Measurements from ENCODE around the gene RAB14. TPM values are rescaled to one million over a fixed set of nuclear protein-coding genes. Genes with fewer than 3 reads are reported as not detected.
A peak's percentile ranks its signal among the peaks of the same experiment; 100 is the strongest.

The RAB14 gene
- total RNA-seq, 1 experiment from 2014 or later: 36.0 TPM

- Mint-ChIP-seq H3K27me3 (ENCODE audit: low read depth) (no peaks in the 10 kb centered on the region), H3K27ac (no peak overlapping the region), H3K36me3 (peaks cover 10% of the 10 kb centered on the region), H3K9me3 (no peaks in the 10 kb centered on the region), H3K4me1 (no peaks in the 10 kb centered on the region), H3K4me3 (no peak overlapping the region)
- ATAC-seq: no peak
- CTCF ChIA-PET: interaction anchor here (0.8 to 1.2 kb wide), 3 partner anchors 12 to 116 kb away, joined by 3 to 4 read pairs (median 3); no protein-coding TSS in a partner anchor
- TF ChIP-seq E2F5 (CRISPR knock-in tag; IDR thresholded peaks at IDR 0.05) (no peak), PRRX2 (CRISPR knock-in tag; IDR thresholded peaks at IDR 0.05) (no peak), NR2C2 (CRISPR knock-in tag; IDR thresholded peaks at IDR 0.05) (no peak), GRHL2 (CRISPR knock-in tag; IDR thresholded peaks at IDR 0.05; ENCODE audit: insufficient replicate concordance, severe bottlenecking) (no peak), EMX1 (CRISPR knock-in tag; IDR thresholded peaks at IDR 0.05) (no peak), ATF1 (CRISPR knock-in tag; IDR thresholded peaks at IDR 0.05) (no peak), MAX (CRISPR knock-in tag; IDR thresholded peaks at IDR 0.05) (no peak), KAT7 (CRISPR knock-in tag; IDR thresholded peaks at IDR 0.05; ENCODE audit: borderline replicate concordance) (no peak), FOXP1 (CRISPR knock-in tag; IDR thresholded peaks at IDR 0.05; ENCODE audit: borderline replicate concordance) (no peak), HMGA2 (CRISPR knock-in tag; IDR thresholded peaks at IDR 0.05) (no peak)
- TF ChIP-seq, protein P1, sequence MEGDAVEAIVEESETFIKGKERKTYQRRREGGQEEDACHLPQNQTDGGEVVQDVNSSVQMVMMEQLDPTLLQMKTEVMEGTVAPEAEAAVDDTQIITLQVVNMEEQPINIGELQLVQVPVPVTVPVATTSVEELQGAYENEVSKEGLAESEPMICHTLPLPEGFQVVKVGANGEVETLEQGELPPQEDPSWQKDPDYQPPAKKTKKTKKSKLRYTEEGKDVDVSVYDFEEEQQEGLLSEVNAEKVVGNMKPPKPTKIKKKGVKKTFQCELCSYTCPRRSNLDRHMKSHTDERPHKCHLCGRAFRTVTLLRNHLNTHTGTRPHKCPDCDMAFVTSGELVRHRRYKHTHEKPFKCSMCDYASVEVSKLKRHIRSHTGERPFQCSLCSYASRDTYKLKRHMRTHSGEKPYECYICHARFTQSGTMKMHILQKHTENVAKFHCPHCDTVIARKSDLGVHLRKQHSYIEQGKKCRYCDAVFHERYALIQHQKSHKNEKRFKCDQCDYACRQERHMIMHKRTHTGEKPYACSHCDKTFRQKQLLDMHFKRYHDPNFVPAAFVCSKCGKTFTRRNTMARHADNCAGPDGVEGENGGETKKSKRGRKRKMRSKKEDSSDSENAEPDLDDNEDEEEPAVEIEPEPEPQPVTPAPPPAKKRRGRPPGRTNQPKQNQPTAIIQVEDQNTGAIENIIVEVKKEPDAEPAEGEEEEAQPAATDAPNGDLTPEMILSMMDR (IDR thresholded peaks at IDR 0.05): no peak
- DNase-seq (ENCODE audit: low spot score): no peak
- POLR2A ChIA-PET: no interaction called here
Measured at GRCh38 chr9:121171236-121171635, 30.4 kb downstream of the RAB14 start.

- H3K36me3 Mint-ChIP-seq: peaks cover 10% of the 10 kb centered on the region
- peak; percentile 50 for ATAC-seq
- no peaks in the 10 kb centered on the region for H3K9me3 Mint-ChIP-seq
- POLR2A ChIA-PET: interaction anchor here (1.0 kb wide), 1 partner anchor 23 kb away, joined by 3 read pairs; no protein-coding TSS in a partner anchor
- H3K27ac Mint-ChIP-seq: no peak overlapping the region
- CTCF ChIA-PET: interaction anchor here (0.5 to 1.4 kb wide), 10 partner anchors 11 to 544 kb away, joined by 3 to 5 read pairs (median 4); no protein-coding TSS in a partner anchor
- no peak overlapping the region for H3K4me3 Mint-ChIP-seq
- DNase-seq (ENCODE audit: low spot score): no peak
- H3K4me1 Mint-ChIP-seq: peaks cover 4% of the 10 kb centered on the region; the same call in 1 of the 2 replicates
- no peaks in the 10 kb centered on the region for H3K27me3 Mint-ChIP-seq (ENCODE audit: low read depth)
- TF ChIP-seq, protein P2, sequence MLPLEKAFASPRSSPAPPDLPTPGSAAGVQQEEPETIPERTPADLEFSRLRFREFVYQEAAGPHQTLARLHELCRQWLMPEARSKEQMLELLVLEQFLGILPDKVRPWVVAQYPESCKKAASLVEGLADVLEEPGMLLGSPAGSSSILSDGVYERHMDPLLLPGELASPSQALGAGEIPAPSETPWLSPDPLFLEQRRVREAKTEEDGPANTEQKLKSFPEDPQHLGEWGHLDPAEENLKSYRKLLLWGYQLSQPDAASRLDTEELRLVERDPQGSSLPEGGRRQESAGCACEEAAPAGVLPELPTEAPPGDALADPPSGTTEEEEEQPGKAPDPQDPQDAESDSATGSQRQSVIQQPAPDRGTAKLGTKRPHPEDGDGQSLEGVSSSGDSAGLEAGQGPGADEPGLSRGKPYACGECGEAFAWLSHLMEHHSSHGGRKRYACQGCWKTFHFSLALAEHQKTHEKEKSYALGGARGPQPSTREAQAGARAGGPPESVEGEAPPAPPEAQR (CRISPR knock-in tag; IDR thresholded peaks at IDR 0.05): no peak
- TF ChIP-seq, protein P3, sequence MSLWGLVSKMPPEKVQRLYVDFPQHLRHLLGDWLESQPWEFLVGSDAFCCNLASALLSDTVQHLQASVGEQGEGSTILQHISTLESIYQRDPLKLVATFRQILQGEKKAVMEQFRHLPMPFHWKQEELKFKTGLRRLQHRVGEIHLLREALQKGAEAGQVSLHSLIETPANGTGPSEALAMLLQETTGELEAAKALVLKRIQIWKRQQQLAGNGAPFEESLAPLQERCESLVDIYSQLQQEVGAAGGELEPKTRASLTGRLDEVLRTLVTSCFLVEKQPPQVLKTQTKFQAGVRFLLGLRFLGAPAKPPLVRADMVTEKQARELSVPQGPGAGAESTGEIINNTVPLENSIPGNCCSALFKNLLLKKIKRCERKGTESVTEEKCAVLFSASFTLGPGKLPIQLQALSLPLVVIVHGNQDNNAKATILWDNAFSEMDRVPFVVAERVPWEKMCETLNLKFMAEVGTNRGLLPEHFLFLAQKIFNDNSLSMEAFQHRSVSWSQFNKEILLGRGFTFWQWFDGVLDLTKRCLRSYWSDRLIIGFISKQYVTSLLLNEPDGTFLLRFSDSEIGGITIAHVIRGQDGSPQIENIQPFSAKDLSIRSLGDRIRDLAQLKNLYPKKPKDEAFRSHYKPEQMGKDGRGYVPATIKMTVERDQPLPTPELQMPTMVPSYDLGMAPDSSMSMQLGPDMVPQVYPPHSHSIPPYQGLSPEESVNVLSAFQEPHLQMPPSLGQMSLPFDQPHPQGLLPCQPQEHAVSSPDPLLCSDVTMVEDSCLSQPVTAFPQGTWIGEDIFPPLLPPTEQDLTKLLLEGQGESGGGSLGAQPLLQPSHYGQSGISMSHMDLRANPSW (CRISPR knock-in tag; conservative IDR thresholded peaks at IDR 0.05; ENCODE audit: low read depth): no peak
- TF ChIP-seq, protein P4, sequence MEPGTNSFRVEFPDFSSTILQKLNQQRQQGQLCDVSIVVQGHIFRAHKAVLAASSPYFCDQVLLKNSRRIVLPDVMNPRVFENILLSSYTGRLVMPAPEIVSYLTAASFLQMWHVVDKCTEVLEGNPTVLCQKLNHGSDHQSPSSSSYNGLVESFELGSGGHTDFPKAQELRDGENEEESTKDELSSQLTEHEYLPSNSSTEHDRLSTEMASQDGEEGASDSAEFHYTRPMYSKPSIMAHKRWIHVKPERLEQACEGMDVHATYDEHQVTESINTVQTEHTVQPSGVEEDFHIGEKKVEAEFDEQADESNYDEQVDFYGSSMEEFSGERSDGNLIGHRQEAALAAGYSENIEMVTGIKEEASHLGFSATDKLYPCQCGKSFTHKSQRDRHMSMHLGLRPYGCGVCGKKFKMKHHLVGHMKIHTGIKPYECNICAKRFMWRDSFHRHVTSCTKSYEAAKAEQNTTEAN (CRISPR knock-in tag; IDR thresholded peaks at IDR 0.05): no peak
- TF ChIP-seq TEAD1 (CRISPR knock-in tag; IDR thresholded peaks at IDR 0.05): no peak
- no peak for TF ChIP-seq NR3C1 (CRISPR knock-in tag; conservative IDR thresholded peaks at IDR 0.05; ENCODE audit: low read depth)
- no peak for TF ChIP-seq CREM (CRISPR knock-in tag; IDR thresholded peaks at IDR 0.05)
- TF ChIP-seq OVOL2 (CRISPR knock-in tag; IDR thresholded peaks at IDR 0.05; ENCODE audit: borderline replicate concordance): no peak
- no peak for TF ChIP-seq FOXP4 (CRISPR knock-in tag; IDR thresholded peaks at IDR 0.05)
- no peak for TF ChIP-seq HMGXB4 (CRISPR knock-in tag; IDR thresholded peaks at IDR 0.05)
- no peak for TF ChIP-seq USF1 (CRISPR knock-in tag; IDR thresholded peaks at IDR 0.05)
Measured at GRCh38 chr9:121169094-121169601, 32.5 kb downstream of the RAB14 start.
